HCT116 (cell line): ENCODE measurements around the gene OTOG. TPM values are rescaled to one million over a fixed set of nuclear protein-coding genes. Genes with fewer than 3 reads are reported as not detected.

Experiments used
- ATAC-seq: fragments of 200-7000 bp; cut with Tn5 transposase; 2 replicates; pipeline ENCODE4 v1.9.1; 2020; ENCODE audit warnings: mild to moderate bottlenecking, moderate library complexity
- BruUV-seq: library from RNA; stranded (reverse); fragments of 400-500 nt; replicated peaks from 2 replicates; lab custom pipeline; 2021; lab: Mats Ljungman, UMichigan
- CTCF ChIA-PET: fragments of 300-600 bp; sonication (Branson Sonifier 250); formaldehyde crosslinking; loops from one replicate; lab custom pipeline; 2021; ENCODE audit warnings: antibody characterized with exemption; lab: Charles Lee
- POLR2A ChIA-PET: fragments of 300-600, 350-600 bp; sonication (Branson Sonifier 250); formaldehyde crosslinking; loops from one replicate; lab custom pipeline; 2021; ENCODE audit warnings: antibody characterized with exemption; lab: Charles Lee
- RAD21 ChIA-PET, 2 experiments: fragments of 300-600 bp; sonication (Branson Sonifier 250); formaldehyde crosslinking; loops; one replicate each; lab custom pipeline; 2023; ENCODE audit warnings: low total read pairs in 2 of 2; ENCODE audit not compliant: uncharacterized antibody in 2 of 2, unreplicated experiment in 2 of 2, low non-redundant PET in 1 of 2; lab: Charles Lee
- DNase-seq: peaks from one replicate; pipeline ENCODE4 v3.0.0-alpha.2; 2010; ENCODE audit warnings: low read depth, low spot score
- H2AFZ ChIP-seq: fragments of 200-600 bp; shearing (Covaris generic), sonication (generic); 2 replicates; pipeline ENCODE4 v1.6.1; 2017; ENCODE audit warnings: low read depth, mixed run types, mixed read lengths, antibody characterized with exemption, low read length; ENCODE audit not compliant: poor library complexity, severe bottlenecking
- H3K27ac ChIP-seq: 2 replicates; pipeline ENCODE4 v1.5.1; 2012; ENCODE audit warnings: low read depth, low read length
- H3K27me3 ChIP-seq: fragments of 200-600 bp; sonication (generic); 2 replicates; pipeline ENCODE4 v1.6.1; 2016; ENCODE audit warnings: mixed run types, low read length, mixed read lengths; ENCODE audit not compliant: insufficient read depth
- H3K36me3 ChIP-seq, 2 experiments: fragments of 200-500 bp in 1 of 2; fragments of 200-600 bp in 1 of 2; sonication (Bioruptor generic) in 1 of 2; sonication (generic) in 1 of 2; 2 replicates each; pipeline versions ENCODE4 v1.5.1 to v1.6.1; 2014 to 2016; ENCODE audit warnings: low read length in 2 of 2, inconsistent platforms in 1 of 2, mixed read lengths in 1 of 2, mixed run types in 1 of 2; ENCODE audit not compliant: insufficient read depth in 2 of 2, control insufficient read depth in 1 of 2
- H3K4me1 ChIP-seq, 2 experiments: fragments of 200-600 bp in 1 of 2; sonication (generic) in 1 of 2; 2 replicates each; pipeline versions ENCODE4 v1.5.1 to v1.6.1; 2012 to 2017; ENCODE audit warnings: low read length in 2 of 2, inconsistent platforms in 1 of 2, mild to moderate bottlenecking in 1 of 2, mixed read lengths in 1 of 2, mixed run types in 1 of 2, moderate library complexity in 1 of 2; ENCODE audit not compliant: insufficient read depth in 2 of 2, control insufficient read depth in 1 of 2
- H3K4me2 ChIP-seq: fragments of 200-600 bp; sonication (generic); 2 replicates; pipeline ENCODE4 v1.6.1; 2017; ENCODE audit warnings: mixed run types, low read length, mixed read lengths
- H3K4me3 ChIP-seq, 2 experiments: fragments of 200-600 bp in 1 of 2; sonication (generic) in 1 of 2; replicated peaks in 1 of 2; 2 replicates each; pipeline ENCODE4 v1.5.1; 2011 to 2016; ENCODE audit warnings: low read length in 2 of 2, control low read depth in 1 of 2, low read depth in 1 of 2, mild to moderate bottlenecking in 1 of 2, mixed read lengths in 1 of 2, mixed run types in 1 of 2
- H3K79me2 ChIP-seq: fragments of 200-600 bp; sonication (generic); 2 replicates; pipeline ENCODE4 v1.6.1; 2017; ENCODE audit warnings: mild to moderate bottlenecking, mixed run types, low read length, moderate library complexity, mixed read lengths; ENCODE audit not compliant: insufficient read depth
- H3K9ac ChIP-seq: fragments of 200-600 bp; sonication (generic); 2 replicates; pipeline ENCODE4 v1.6.1; 2016; ENCODE audit warnings: low read length, mixed read lengths
- H3K9me2 ChIP-seq: fragments of 200-600 bp; sonication (generic), shearing (Covaris generic); 2 replicates; pipeline ENCODE4 v1.6.1; 2017; ENCODE audit warnings: mixed run types, mild to moderate bottlenecking, moderate library complexity; ENCODE audit not compliant: insufficient read depth
- H3K9me3 ChIP-seq, 2 experiments: fragments of 200-500 bp in 1 of 2; fragments of 200-600 bp in 1 of 2; sonication (Bioruptor generic) in 1 of 2; sonication (generic) in 1 of 2; 2 replicates each; pipeline ENCODE4 v1.6.1; 2014 to 2017; ENCODE audit warnings: low read length in 2 of 2, mixed read lengths in 2 of 2, inconsistent platforms in 1 of 2, low read depth in 1 of 2, mild to moderate bottlenecking in 1 of 2, mixed run types in 1 of 2, moderate library complexity in 1 of 2; ENCODE audit not compliant: control insufficient read depth in 1 of 2, insufficient read depth in 1 of 2
- H4K20me1 ChIP-seq: fragments of 200-600 bp; sonication (generic), shearing (Covaris generic); 2 replicates; pipeline ENCODE4 v1.6.1; 2017; ENCODE audit warnings: mixed run types, mild to moderate bottlenecking, moderate library complexity; ENCODE audit not compliant: insufficient read depth
- CEBPB ChIP-seq: IDR thresholded peaks from 2 replicates; pipeline ENCODE4 v1.6.1; 2012; ENCODE audit warnings: low read depth
- EGR1 ChIP-seq: IDR thresholded peaks from 2 replicates; pipeline ENCODE4 v1.6.1; 2012; ENCODE audit warnings: low read depth
- ELF1 ChIP-seq: IDR thresholded peaks from 2 replicates; pipeline ENCODE4 v1.6.1; 2012; ENCODE audit warnings: low read depth, borderline replicate concordance
- FOSL1 ChIP-seq: IDR thresholded peaks from 2 replicates; pipeline ENCODE4 v1.6.1; 2012; ENCODE audit warnings: low read depth
- JUND ChIP-seq: IDR thresholded peaks from 2 replicates; pipeline ENCODE4 v1.6.1; 2012
- POLR2AphosphoS5 ChIP-seq: IDR thresholded peaks from 2 replicates; pipeline ENCODE4 v1.6.1; 2011; ENCODE audit warnings: mild to moderate bottlenecking, low read depth, low read length, moderate library complexity
- SP1 ChIP-seq: IDR thresholded peaks from 2 replicates; pipeline ENCODE4 v1.6.1; 2012; ENCODE audit warnings: low read depth
- SRF ChIP-seq: IDR thresholded peaks from 2 replicates; pipeline ENCODE4 v1.6.1; 2012; ENCODE audit warnings: low read depth
- TCF7L2 ChIP-seq: IDR thresholded peaks from 2 replicates; pipeline ENCODE4 v1.7.0; 2011; ENCODE audit warnings: borderline replicate concordance, inconsistent platforms; ENCODE audit not compliant: insufficient read depth, insufficient read length; ENCODE audit errors: extremely low read depth
- ZFX ChIP-seq: fragments of 450-650 bp; IDR thresholded peaks from 2 replicates; pipeline ENCODE4 v1.6.1; 2017
- intact Hi-C: fragments of 100-400 bp; cut with micrococcal nuclease; formaldehyde crosslinking; loops from 2 replicates; pipeline ENCODE4 v1.10.0; 2022
- total RNA-seq: library from RNA; stranded (reverse); gene quantifications from one replicate; pipeline ENCODE4 v1.2.1, GENCODE V29; 2021; ENCODE audit not compliant: unreplicated experiment
- TF ChIP-seq, protein P1 (sequence below), 3 experiments: fragments of 200-600 bp in 1 of 3; sonication (generic) in 1 of 3; IDR thresholded peaks in 2 of 3; conservative IDR thresholded peaks in 1 of 3; 2 replicates each; pipeline ENCODE4 v1.5.1; 2012 to 2017; ENCODE audit warnings: low read depth in 2 of 3, low read length in 2 of 3, antibody characterized with exemption in 1 of 3, borderline replicate concordance in 1 of 3, control low read depth in 1 of 3, mild to moderate bottlenecking in 1 of 3, mixed read lengths in 1 of 3, mixed run types in 1 of 3, moderate library complexity in 1 of 3; ENCODE audit not compliant: insufficient read depth in 1 of 3
- TF ChIP-seq, protein P2 (sequence below): IDR thresholded peaks from 2 replicates; pipeline ENCODE4 v1.6.1; 2012; ENCODE audit warnings: low read depth

OTOG gene
- total RNA-seq, 1 experiment from 2014 or later = 0.07 TPM

DNA sequence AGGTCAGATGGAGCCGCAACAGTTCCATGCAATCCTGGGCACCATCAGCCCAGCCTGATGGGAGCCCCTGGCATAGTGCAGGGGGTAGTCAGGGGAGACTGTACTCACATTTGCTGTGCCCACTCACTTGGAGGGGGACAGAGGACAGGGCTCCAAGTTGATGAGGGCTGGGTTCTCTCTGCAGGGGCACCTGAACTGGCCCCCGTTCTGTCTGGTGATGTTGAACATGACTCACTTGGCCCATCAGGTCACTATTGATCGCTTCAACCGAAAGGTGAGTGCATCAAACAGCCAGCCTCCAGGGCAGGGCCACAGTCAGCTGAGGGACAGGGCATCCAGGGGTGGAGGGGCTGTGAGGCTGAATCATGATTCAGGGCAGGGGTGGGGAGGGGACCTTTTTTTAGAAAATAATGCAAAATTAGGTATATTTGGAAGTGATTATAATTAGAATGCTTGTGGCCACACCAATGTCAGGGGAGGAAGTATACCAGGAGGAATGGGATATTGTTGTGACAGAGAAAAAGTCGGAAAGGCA is 66.4 kb downstream of the OTOG start:
- no peak overlapping the region for H3K4me2 ChIP-seq
- no peak overlapping the region for H3K27ac ChIP-seq
- H3K4me3 ChIP-seq = no peak overlapping the region
- no peaks in the 10 kb centered on the region for H3K79me2 ChIP-seq
- ChIA-PET CTCF (interaction anchor here (0.9 kb wide), 1 partner anchor 15 kb away, joined by 3 read pairs; no protein-coding TSS in a partner anchor), RAD21 (no interaction called here), POLR2A (no interaction called here)
- no peaks in the 10 kb centered on the region for H3K9me3 ChIP-seq
- H2AFZ ChIP-seq = no peak overlapping the region
- no peak for ATAC-seq
- no peaks in the 10 kb centered on the region for H4K20me1 ChIP-seq
- H3K9ac ChIP-seq = no peak overlapping the region
- no TSS peak for BruUV-seq
- no peak for DNase-seq
- no peak for TF ChIP-seq SP1
- TF ChIP-seq EGR1 = no peak
- no peak for TF ChIP-seq JUND
- TF ChIP-seq FOSL1 = no peak
- H3K36me3 ChIP-seq = no peaks in the 10 kb centered on the region
- intact Hi-C loops = no loop called here
- no peaks in the 10 kb centered on the region for H3K4me1 ChIP-seq
- H3K9me2 ChIP-seq = no peaks in the 10 kb centered on the region
- no peaks in the 10 kb centered on the region for H3K27me3 ChIP-seq

DNA sequence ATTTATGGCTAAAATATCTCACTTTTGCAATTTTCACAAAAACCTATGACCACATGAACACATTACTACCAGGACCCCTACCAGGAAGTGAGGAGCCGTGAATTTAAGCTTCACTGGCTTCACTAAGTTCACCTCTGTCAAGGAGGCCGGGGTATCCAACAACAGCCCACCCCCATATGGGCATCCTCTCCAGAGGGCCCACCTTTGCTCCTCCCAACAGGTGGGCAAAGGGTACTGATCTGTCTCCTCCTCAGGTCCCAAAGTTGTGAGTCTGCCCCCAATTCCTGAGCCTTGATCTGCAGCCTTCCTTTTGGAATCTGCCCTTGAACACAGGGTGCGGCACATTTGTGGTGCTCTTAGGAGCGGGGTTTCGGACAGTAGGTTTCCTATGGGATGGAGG is 66.9 kb downstream of the OTOG start:
- ChIA-PET POLR2A (no interaction called here), RAD21 (no interaction called here)
- no peaks in the 10 kb centered on the region for H3K4me1 ChIP-seq
- H3K9me3 ChIP-seq = peaks cover 0 to 1% of the 10 kb centered on the region in 2 experiments; a peak in 1 of 4 replicates
- no peaks in the 10 kb centered on the region for H3K36me3 ChIP-seq
- H3K9ac ChIP-seq = no peak overlapping the region
- ATAC-seq (no peak), DNase-seq (no peak)
- H3K4me2 ChIP-seq = no peak overlapping the region
- no peaks in the 10 kb centered on the region for H3K79me2 ChIP-seq
- no peak overlapping the region for H3K27ac ChIP-seq
- intact Hi-C loops = no loop called here
- no peaks in the 10 kb centered on the region for H4K20me1 ChIP-seq
- no peaks in the 10 kb centered on the region for H3K27me3 ChIP-seq
- no peaks in the 10 kb centered on the region for H3K9me2 ChIP-seq
- no TSS peak for BruUV-seq
- H3K4me3 ChIP-seq = no peak overlapping the region
- no peak overlapping the region for H2AFZ ChIP-seq
- TF ChIP-seq, protein P1, sequence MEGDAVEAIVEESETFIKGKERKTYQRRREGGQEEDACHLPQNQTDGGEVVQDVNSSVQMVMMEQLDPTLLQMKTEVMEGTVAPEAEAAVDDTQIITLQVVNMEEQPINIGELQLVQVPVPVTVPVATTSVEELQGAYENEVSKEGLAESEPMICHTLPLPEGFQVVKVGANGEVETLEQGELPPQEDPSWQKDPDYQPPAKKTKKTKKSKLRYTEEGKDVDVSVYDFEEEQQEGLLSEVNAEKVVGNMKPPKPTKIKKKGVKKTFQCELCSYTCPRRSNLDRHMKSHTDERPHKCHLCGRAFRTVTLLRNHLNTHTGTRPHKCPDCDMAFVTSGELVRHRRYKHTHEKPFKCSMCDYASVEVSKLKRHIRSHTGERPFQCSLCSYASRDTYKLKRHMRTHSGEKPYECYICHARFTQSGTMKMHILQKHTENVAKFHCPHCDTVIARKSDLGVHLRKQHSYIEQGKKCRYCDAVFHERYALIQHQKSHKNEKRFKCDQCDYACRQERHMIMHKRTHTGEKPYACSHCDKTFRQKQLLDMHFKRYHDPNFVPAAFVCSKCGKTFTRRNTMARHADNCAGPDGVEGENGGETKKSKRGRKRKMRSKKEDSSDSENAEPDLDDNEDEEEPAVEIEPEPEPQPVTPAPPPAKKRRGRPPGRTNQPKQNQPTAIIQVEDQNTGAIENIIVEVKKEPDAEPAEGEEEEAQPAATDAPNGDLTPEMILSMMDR (IDR thresholded peaks at IDR 0.05 in 2 of 3, conservative IDR thresholded peaks at IDR 0.05 in 1 of 3; ENCODE audit: borderline replicate concordance in 1 of 3, insufficient read depth in 1 of 3, low read depth in 2 of 3, low read length in 2 of 3) = no peak
- no peak for TF ChIP-seq ELF1
- no peak for TF ChIP-seq POLR2AphosphoS5
- TF ChIP-seq, protein P2, sequence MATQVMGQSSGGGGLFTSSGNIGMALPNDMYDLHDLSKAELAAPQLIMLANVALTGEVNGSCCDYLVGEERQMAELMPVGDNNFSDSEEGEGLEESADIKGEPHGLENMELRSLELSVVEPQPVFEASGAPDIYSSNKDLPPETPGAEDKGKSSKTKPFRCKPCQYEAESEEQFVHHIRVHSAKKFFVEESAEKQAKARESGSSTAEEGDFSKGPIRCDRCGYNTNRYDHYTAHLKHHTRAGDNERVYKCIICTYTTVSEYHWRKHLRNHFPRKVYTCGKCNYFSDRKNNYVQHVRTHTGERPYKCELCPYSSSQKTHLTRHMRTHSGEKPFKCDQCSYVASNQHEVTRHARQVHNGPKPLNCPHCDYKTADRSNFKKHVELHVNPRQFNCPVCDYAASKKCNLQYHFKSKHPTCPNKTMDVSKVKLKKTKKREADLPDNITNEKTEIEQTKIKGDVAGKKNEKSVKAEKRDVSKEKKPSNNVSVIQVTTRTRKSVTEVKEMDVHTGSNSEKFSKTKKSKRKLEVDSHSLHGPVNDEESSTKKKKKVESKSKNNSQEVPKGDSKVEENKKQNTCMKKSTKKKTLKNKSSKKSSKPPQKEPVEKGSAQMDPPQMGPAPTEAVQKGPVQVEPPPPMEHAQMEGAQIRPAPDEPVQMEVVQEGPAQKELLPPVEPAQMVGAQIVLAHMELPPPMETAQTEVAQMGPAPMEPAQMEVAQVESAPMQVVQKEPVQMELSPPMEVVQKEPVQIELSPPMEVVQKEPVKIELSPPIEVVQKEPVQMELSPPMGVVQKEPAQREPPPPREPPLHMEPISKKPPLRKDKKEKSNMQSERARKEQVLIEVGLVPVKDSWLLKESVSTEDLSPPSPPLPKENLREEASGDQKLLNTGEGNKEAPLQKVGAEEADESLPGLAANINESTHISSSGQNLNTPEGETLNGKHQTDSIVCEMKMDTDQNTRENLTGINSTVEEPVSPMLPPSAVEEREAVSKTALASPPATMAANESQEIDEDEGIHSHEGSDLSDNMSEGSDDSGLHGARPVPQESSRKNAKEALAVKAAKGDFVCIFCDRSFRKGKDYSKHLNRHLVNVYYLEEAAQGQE = no peak
- no peak for TF ChIP-seq SRF
- TF ChIP-seq EGR1 = no peak
- no peak for TF ChIP-seq CEBPB
- no peak for TF ChIP-seq ZFX
- no peak for TF ChIP-seq TCF7L2
- no peak for TF ChIP-seq JUND
- TF ChIP-seq, all 23 proteins: peak for 0
- CTCF ChIA-PET = no interaction called here
